Fibroblast of the aortic adventitia (primary cell): Measurements from ENCODE around the gene NEURL1B. TPM values are rescaled to one million over a fixed set of nuclear protein-coding genes. Genes with fewer than 3 reads are reported as not detected.
"Not testable (repeated sequence)": the region's sequence is repeated elsewhere in the genome, so short reads cannot be mapped to it uniquely, and the experiment has no call there.

ENCODE experiments used
- DNase-seq: peaks from one replicate; pipeline ENCODE4 v3.0.0-alpha.2; 2010; ENCODE audit warnings: low read depth
- H3K4me3 ChIP-seq: 2 replicates; pipeline ENCODE4 v1.5.1; 2011; ENCODE audit warnings: low read depth, mild to moderate bottlenecking, control low read depth, low read length, moderate library complexity
- total RNA-seq: library from RNA; depleted of rRNA; stranded (reverse); fragments of >200 nt; gene quantifications from 2 replicates; pipeline ENCODE4 v1.2.3, GENCODE V29; 2012; ENCODE audit warnings: low replicate concordance
- TF ChIP-seq, protein P1 (sequence below): IDR thresholded peaks from 2 replicates; pipeline ENCODE4 v1.5.1; 2011; ENCODE audit warnings: mild to moderate bottlenecking, low read length, control low read depth, inconsistent platforms; ENCODE audit not compliant: insufficient read depth

Gene NEURL1B
- total RNA-seq, 1 donor, result 2.5 TPM

DNA sequence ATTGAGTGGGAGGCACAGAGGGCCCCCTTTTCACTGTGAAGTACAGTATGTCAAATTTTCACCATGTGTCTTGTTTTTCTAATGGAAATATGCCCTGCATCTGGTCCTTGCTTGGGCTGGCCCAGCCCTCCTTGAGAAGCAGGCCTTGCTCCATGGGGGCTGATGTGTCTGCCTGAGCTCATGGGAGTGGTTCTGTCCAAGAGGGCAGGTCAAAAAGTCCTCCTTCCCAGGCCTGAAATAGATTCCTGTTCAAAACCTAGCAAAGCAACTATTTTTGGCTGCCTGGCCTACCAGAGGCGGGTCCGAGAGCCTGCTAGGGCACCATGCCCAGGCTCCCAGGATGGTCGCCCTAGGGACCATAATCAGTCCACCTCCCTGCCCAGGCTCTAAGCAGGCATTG, 40.5 kb upstream of the NEURL1B start:
- TF ChIP-seq, protein P1, sequence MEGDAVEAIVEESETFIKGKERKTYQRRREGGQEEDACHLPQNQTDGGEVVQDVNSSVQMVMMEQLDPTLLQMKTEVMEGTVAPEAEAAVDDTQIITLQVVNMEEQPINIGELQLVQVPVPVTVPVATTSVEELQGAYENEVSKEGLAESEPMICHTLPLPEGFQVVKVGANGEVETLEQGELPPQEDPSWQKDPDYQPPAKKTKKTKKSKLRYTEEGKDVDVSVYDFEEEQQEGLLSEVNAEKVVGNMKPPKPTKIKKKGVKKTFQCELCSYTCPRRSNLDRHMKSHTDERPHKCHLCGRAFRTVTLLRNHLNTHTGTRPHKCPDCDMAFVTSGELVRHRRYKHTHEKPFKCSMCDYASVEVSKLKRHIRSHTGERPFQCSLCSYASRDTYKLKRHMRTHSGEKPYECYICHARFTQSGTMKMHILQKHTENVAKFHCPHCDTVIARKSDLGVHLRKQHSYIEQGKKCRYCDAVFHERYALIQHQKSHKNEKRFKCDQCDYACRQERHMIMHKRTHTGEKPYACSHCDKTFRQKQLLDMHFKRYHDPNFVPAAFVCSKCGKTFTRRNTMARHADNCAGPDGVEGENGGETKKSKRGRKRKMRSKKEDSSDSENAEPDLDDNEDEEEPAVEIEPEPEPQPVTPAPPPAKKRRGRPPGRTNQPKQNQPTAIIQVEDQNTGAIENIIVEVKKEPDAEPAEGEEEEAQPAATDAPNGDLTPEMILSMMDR, result no peak
- no peak for DNase-seq
- no peak overlapping the region for H3K4me3 ChIP-seq

DNA sequence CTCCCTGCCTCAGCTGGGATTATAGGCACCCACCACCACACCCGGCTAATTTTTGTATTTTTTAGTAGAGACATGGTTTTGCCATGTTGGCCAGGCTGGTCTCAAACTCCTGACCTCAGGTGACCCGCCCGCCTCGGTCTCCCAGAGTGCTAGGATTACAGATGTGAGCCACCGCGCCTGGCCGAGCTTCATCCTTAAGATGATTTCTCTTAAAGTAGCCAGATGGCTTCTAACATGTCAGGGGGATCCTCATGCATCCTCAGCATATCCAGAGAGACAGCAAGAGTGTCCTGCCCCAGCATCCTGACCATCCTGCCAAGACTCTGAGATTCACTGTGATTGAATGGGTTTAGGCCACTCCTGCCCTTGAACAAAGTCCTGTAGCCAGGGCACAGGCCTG, 39.5 kb upstream of the NEURL1B start:
- DNase-seq, H3K4me3 ChIP-seq: not testable (repeated sequence)

DNA sequence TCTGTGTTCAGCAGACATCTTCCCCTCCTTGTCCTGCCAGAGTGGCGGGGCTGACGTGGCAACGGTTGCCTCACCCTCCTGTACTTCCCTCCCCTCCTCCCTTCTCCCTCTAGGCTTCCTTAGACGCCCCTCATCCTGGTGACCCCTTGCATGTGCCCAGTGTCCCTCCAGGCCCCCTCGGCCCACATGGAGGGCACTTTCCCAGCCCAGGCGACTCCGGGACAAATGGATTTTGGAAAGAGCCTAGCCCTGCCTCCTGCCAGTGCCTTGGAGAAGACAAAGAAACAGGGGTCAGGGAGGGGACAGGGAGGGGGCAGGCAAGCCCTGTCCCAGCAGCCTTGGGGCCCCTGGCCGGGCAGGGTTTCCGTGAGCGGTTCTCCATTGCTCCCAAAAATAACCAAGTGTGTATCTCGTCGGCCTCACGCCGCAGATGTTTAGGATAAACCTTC, 38.3 kb upstream of the NEURL1B start:
- TF ChIP-seq, protein P1, result no peak
- DNase-seq, result no peak

DNA sequence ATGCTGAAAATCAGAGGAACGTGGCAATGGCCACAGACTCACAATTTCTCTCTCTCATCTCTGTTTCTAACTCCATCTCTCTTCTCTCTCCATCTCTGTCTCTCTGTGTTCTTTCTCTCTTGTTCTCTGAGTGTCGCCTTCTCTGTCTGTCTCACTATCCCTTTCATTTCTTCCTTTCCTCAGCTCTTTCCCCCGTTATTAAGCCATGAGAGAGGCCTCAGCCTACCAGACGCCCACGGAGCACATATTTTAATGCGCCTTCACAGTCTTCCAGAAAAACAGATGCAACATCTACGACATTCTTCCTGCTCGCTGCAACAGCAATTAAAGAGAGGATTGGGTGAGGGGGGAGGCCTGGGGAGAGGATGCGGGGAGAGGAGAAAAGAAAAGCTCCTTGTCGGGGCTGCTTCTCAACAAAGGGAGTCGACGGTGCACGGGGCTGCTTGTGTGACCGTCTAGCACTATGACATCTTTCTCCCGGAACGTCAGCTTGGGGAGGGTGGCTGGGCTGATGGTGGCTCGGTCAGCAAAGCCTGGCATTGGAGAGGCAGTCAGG, 37.7 kb upstream of the NEURL1B start:
- TF ChIP-seq, protein P1, result no peak
- no peak overlapping the region for H3K4me3 ChIP-seq
- peak; percentile 3 for DNase-seq

More for the DNA sequence above, 38.3 kb upstream of the NEURL1B start:
- no peak overlapping the region for H3K4me3 ChIP-seq

DNA sequence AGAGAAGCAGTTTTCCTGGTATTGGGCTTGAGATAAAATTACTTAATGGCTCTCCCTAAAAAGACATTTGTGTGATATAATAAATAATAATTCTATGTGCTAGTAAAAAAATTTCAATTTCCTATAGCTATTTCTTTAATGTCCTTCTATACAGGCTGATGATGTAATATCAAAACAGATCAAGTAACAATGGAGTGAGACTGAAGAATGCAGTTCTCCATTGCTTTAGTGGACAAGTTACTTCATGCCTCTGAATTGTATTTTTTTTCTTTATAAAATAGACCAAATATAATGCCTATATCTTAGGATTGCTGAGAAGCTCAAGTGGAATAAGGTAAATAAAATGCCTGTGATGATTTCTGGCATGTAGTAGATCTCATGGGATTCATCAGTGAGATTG, 35.6 kb upstream of the NEURL1B start:
- H3K4me3 ChIP-seq, result no peak overlapping the region
- TF ChIP-seq, protein P1, result no peak
- no peak for DNase-seq

DNA sequence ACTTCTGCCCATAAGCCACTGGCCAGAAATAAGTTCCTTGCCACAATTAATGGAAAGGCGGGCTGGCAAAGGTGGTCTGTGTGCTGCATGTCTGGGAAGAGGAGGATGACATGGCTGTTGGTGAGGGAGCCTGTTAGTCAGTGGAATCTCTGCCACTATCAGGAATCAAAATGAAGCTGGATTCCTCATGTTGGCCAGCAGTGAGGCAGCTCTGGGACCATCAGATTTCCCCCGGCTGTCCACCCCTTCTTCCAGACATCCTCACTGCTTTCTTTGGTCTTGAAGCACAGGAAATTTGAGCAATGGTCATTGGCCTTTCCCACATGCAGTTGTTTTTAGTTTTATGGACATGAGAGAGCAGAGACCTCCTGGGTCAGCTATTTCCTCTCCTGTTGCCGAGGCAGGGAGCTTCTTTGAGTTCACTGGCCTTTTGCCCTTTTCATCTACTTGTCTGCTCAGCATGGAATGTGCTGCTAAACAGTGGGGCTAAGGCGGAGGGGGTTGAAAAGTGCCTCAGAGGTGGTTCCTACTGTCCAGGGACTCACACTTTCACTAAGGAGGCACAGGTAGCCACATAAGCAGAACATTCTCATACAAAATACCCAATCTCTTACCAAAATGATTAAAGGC, 34.8 kb upstream of the NEURL1B start:
- TF ChIP-seq, protein P1, result no peak
- no peak for DNase-seq
- H3K4me3 ChIP-seq, result no peak overlapping the region

DNA sequence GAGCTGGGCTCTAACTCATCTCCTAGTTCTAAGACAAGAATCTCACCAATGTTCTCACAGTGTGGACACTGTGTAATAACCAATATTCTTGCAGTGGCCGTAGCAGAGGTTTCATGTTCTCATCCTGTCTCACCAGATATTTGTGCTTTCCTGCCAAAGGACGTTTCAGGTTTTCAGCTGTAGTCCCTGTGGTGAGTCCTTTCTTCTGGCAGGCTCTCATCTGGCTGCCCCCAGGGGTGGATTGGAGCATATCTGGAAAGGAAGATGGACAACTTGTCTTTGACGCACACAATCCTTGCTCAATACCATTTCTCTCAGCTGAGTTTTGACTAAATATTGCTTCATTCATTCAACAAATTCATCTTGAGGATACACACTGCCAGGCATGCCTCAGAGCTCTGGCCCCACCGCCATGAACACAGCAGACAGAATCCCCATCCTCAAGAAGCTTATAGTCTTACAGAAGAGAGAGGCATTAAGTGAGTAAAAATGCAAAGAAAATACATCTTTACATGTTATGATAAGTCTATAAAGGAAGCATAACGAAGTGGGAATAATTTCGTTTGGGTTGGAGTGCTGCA, 33.8 kb upstream of the NEURL1B start:
- H3K4me3 ChIP-seq, result no peak overlapping the region
- TF ChIP-seq, protein P1, result no peak
- peak; percentile 16 for DNase-seq
